Testis (tissue), 2 donors: ENCODE measurements around the gene DDX31.

ENCODE experiments used
- POLR2A ChIP-seq: fragments of 450-650 bp; IDR thresholded peaks from one replicate; pipeline ENCODE4 v1.6.1; 2017; ENCODE audit warnings: antibody characterized with exemption, mild to moderate bottlenecking, moderate library complexity
- TF ChIP-seq, protein P1 (sequence below), 3 experiments: fragments of 450-650 bp in 2 of 3; fragments of 200-600 bp in 1 of 3; sonication (generic) in 1 of 3; IDR thresholded peaks; one replicate each; pipeline ENCODE4 v1.5.1; 2016 to 2019; ENCODE audit warnings: antibody characterized with exemption in 3 of 3, mild to moderate bottlenecking in 2 of 3, moderate library complexity in 1 of 3

DNA sequence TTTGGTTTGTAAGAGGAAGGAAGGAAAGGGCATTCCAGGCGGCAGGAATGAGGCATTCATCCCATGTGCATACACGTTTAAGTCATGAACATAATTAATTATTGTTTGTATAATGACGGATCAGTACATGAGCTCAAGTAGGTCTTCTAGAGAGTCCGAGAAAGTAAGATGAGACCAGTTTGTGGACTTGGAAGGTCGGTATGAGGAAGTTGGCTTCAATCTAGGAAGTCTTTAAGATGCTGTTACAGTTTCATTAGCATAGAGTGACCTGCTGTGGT, 2.6 kb upstream of the DDX31 start:
- TF ChIP-seq, protein P1, sequence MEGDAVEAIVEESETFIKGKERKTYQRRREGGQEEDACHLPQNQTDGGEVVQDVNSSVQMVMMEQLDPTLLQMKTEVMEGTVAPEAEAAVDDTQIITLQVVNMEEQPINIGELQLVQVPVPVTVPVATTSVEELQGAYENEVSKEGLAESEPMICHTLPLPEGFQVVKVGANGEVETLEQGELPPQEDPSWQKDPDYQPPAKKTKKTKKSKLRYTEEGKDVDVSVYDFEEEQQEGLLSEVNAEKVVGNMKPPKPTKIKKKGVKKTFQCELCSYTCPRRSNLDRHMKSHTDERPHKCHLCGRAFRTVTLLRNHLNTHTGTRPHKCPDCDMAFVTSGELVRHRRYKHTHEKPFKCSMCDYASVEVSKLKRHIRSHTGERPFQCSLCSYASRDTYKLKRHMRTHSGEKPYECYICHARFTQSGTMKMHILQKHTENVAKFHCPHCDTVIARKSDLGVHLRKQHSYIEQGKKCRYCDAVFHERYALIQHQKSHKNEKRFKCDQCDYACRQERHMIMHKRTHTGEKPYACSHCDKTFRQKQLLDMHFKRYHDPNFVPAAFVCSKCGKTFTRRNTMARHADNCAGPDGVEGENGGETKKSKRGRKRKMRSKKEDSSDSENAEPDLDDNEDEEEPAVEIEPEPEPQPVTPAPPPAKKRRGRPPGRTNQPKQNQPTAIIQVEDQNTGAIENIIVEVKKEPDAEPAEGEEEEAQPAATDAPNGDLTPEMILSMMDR (IDR thresholded peaks at IDR 0.05), result no peak
- TF ChIP-seq POLR2A, result no peak
